AG04449 (cell line): Measurements from ENCODE around the gene MRPS6.

Source experiments
- CTCF ChIA-PET: fragments of 350-600 bp; formaldehyde crosslinking; extraction: SDS; loops from one replicate; lab custom pipeline; 2021; ENCODE audit warnings: antibody characterized with exemption; lab: Yijun Ruan, JAX
- POLR2A ChIA-PET: fragments of 400-600, 350-600 bp; formaldehyde crosslinking; extraction: SDS; loops from one replicate; lab custom pipeline; 2020; ENCODE audit warnings: antibody characterized with exemption, inconsistent platforms; lab: Yijun Ruan, JAX
- DNase-seq: peaks from one replicate; pipeline ENCODE4 v3.0.0-alpha.2; 2010; ENCODE audit warnings: low read depth, low spot score
- H3K4me3 ChIP-seq: 2 replicates; pipeline ENCODE4 v1.5.1; 2011; ENCODE audit warnings: low read depth, mild to moderate bottlenecking, control low read depth, low read length
- CTCF ChIP-seq: IDR thresholded peaks from one replicate; pipeline ENCODE4 v1.5.1; 2011; ENCODE audit warnings: mild to moderate bottlenecking, moderate library complexity, low read length, control low read depth, inconsistent platforms; ENCODE audit not compliant: insufficient read depth; ENCODE audit errors: missing control alignments

The MRPS6 gene

GRCh38 chr21:34148419-34148804, 75.0 kb downstream of the MRPS6 start:
- TF ChIP-seq CTCF = no peak
- no peak for DNase-seq
- ChIA-PET POLR2A (no interaction called here), CTCF (interaction anchor here (1.3 kb wide), 1 partner anchor 10 kb away, joined by 3 read pairs; no protein-coding TSS in a partner anchor)
- no peak overlapping the region for H3K4me3 ChIP-seq

- TF ChIP-seq CTCF = no peak
- DNase-seq = no peak
- H3K4me3 ChIP-seq = no peak overlapping the region
- POLR2A ChIA-PET = no interaction called here
- CTCF ChIA-PET = interaction anchor here (1.3 kb wide), 1 partner anchor 10 kb away, joined by 3 read pairs; no protein-coding TSS in a partner anchor
Observed at GRCh38 chr21:34148826-34149558, 75.6 kb downstream of the MRPS6 start.

GRCh38 chr21:34152500-34152899, 79.1 kb downstream of the MRPS6 start:
- TF ChIP-seq CTCF = no peak
- CTCF ChIA-PET = no interaction called here
- POLR2A ChIA-PET = no interaction called here

GRCh38 chr21:34154878-34155277, 81.5 kb downstream of the MRPS6 start:
- no peak for TF ChIP-seq CTCF
- no peak for DNase-seq
- CTCF ChIA-PET = interaction anchor here (0.9 to 1.2 kb wide), 3 partner anchors 48 to 260 kb away, joined by 3 to 4 read pairs (median 4); no protein-coding TSS in a partner anchor
- no peak overlapping the region for H3K4me3 ChIP-seq
- POLR2A ChIA-PET = no interaction called here

More at GRCh38 chr21:34152500-34152899, 79.1 kb downstream of the MRPS6 start:
- no peak overlapping the region for H3K4me3 ChIP-seq
- DNase-seq = no peak

GRCh38 chr21:34156957-34157356, 83.6 kb downstream of the MRPS6 start:
- no peak overlapping the region for H3K4me3 ChIP-seq
- ChIA-PET CTCF (interaction anchor here (1.5 kb wide), 1 partner anchor 45 kb away, joined by 3 read pairs; no protein-coding TSS in a partner anchor), POLR2A (no interaction called here)
- no peak for DNase-seq
- TF ChIP-seq CTCF = no peak

- TF ChIP-seq CTCF = no peak
- ChIA-PET POLR2A (no interaction called here), CTCF (interaction anchor here (1.5 kb wide), 1 partner anchor 44 kb away, joined by 3 read pairs; no protein-coding TSS in a partner anchor)
- DNase-seq = no peak
- no peak overlapping the region for H3K4me3 ChIP-seq
Observed at GRCh38 chr21:34157521-34157920, 84.1 kb downstream of the MRPS6 start.
